ENCODE results near the gene CRACDL. TPM values are rescaled to one million over a fixed set of nuclear protein-coding genes. Genes with fewer than 3 reads are reported as not detected.

CRACDL gene
- total and polyA plus RNA-seq, 2 donors (not counting 3 experiments of a cell fraction or from before 2014, with no cell fraction given) = 0.92 to 6.3 TPM

DNA sequence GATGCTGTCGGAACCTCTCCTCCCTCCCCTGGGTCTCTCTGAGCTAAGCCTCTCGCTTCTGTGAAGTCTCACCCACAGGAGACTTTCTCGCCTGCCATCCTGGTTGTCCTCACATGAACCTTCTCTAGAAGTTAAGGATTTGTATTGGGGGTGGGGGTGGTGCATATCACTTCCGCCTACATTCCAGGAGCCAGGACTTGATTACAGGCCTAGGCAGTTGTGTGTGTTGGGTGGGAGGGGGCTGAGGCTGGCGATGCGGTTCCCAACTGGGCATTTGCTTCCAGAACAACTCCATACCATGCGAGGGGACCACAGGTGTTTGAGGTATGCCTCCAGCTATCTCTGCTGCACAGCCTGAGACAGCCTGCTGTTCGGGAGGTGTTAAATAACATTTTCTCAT lies 148.3 kb downstream of the CRACDL start:
- Histone ChIP-seq H3K36me3 (ENCODE audit: control insufficient read depth in 2 of 2, extremely low read depth in 1 of 2, insufficient read depth in 2 of 2, low read length in 2 of 2) (no peaks in the 10 kb centered on the region), H3K27me3 (ENCODE audit: control insufficient read depth in 2 of 2, insufficient read depth in 2 of 2, low read length in 2 of 2) (no peaks in the 10 kb centered on the region), H3K4me2 (ENCODE audit: insufficient read depth, low read length) (no peak overlapping the region), H3K4me3 (replicated peaks in 1 of 3; ENCODE audit: insufficient read depth in 1 of 3, low read depth in 1 of 3, low read length in 3 of 3) (no peak overlapping the region), H2AFZ (ENCODE audit: low read depth, low read length) (no peak overlapping the region), H4K20me1 (replicated peaks; ENCODE audit: control insufficient read depth, extremely low read depth, insufficient read depth, low read length) (no peaks in the 10 kb centered on the region), H3K27ac (ENCODE audit: insufficient read depth, low read depth, low read length) (no peak overlapping the region), H3K79me2 (ENCODE audit: control insufficient read depth, insufficient read depth, low read length) (no peaks in the 10 kb centered on the region), H3K9me3 (replicated peaks; ENCODE audit: control insufficient read depth, insufficient read depth, low read length) (no peaks in the 10 kb centered on the region), H3K9me1 (replicated peaks; ENCODE audit: control insufficient read depth, extremely low read depth, insufficient read depth, low read length) (no peaks in the 10 kb centered on the region), H3K4me1 (ENCODE audit: control insufficient read depth, extremely low read depth, insufficient read depth, low read length) (no peaks in the 10 kb centered on the region), H3K9ac (replicated peaks; ENCODE audit: extremely low read depth, insufficient read depth, low read length) (no peak overlapping the region)
- CTCF ChIA-PET = no interaction called here
- dilution Hi-C loops (cut with MboI; ENCODE audit: extremely low pct_ligation_motif_present, low sequenced_read_pairs) (no loop called here), intact Hi-C loops (cut with micrococcal nuclease) (no loop called here)
- FAIRE-seq (no peak), DNase-seq (ENCODE audit: low read depth, low spot score) (no peak)
- BruUV-seq (replicated peaks) = no TSS peak
- POLR2A ChIA-PET = no interaction called here
- TF ChIP-seq MAX (IDR thresholded peaks at IDR 0.05; ENCODE audit: insufficient read depth, insufficient read length) (no peak), POLR2A (IDR thresholded peaks at IDR 0.05; ENCODE audit: low read depth, low read length) (no peak)

DNA sequence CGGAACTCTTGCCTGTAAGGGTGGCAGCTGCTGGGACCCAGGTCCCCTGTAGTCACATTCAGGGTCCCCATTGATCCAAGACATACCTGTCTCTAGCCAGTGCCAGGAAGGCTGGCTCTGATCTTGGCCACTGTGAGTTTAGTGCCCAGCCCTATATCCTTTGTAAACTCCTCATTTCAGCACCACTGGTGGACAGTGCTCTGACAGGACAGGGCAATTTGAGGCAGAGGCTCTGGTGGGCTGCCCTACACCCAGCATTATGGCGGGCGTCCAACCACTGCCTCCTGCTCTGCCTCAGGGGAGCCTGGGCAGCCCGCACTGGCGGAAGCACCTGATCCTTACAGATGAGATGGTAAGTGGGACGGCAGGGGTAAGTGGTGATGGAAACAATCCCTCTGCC lies 149.8 kb downstream of the CRACDL start:
- CTCF ChIA-PET = interaction anchor here (1.2 kb wide), 1 partner anchor 11 kb away, joined by 3 read pairs; no protein-coding TSS in a partner anchor
- no peaks in the 10 kb centered on the region for H4K20me1 ChIP-seq (replicated peaks; ENCODE audit: control insufficient read depth, extremely low read depth, insufficient read depth, low read length)
- intact Hi-C loops (cut with micrococcal nuclease) (no loop called here), dilution Hi-C loops (cut with MboI; ENCODE audit: extremely low pct_ligation_motif_present, low sequenced_read_pairs) (no loop called here)
- H2AFZ ChIP-seq (ENCODE audit: low read depth, low read length) = no peak overlapping the region
- POLR2A ChIA-PET = no interaction called here
- H3K4me1 ChIP-seq (ENCODE audit: control insufficient read depth, extremely low read depth, insufficient read depth, low read length) = no peaks in the 10 kb centered on the region
- H3K36me3 ChIP-seq (ENCODE audit: control insufficient read depth in 2 of 2, extremely low read depth in 1 of 2, insufficient read depth in 2 of 2, low read length in 2 of 2) = no peaks in the 10 kb centered on the region
- FAIRE-seq (no peak), DNase-seq (ENCODE audit: low read depth, low spot score) (no peak)
- no peaks in the 10 kb centered on the region for H3K27me3 ChIP-seq (ENCODE audit: control insufficient read depth in 2 of 2, insufficient read depth in 2 of 2, low read length in 2 of 2)
- H3K9ac ChIP-seq (replicated peaks; ENCODE audit: extremely low read depth, insufficient read depth, low read length) = no peak overlapping the region
- H3K9me3 ChIP-seq (replicated peaks; ENCODE audit: control insufficient read depth, insufficient read depth, low read length) = no peaks in the 10 kb centered on the region
- H3K27ac ChIP-seq (ENCODE audit: insufficient read depth, low read depth, low read length) = no peak overlapping the region
- H3K4me2 ChIP-seq (ENCODE audit: insufficient read depth, low read length) = no peak overlapping the region
- no peak overlapping the region for H3K4me3 ChIP-seq (replicated peaks in 1 of 3; ENCODE audit: insufficient read depth in 1 of 3, low read depth in 1 of 3, low read length in 3 of 3)
- BruUV-seq (replicated peaks) = no TSS peak
- H3K79me2 ChIP-seq (ENCODE audit: control insufficient read depth, insufficient read depth, low read length) = no peaks in the 10 kb centered on the region
- no peak for TF ChIP-seq CTCF (IDR thresholded peaks at IDR 0.05; ENCODE audit: extremely low read depth in 1 of 2, insufficient read depth in 1 of 2, low read depth in 1 of 2, low read length in 2 of 2)
- no peak for TF ChIP-seq MAX (IDR thresholded peaks at IDR 0.05; ENCODE audit: insufficient read depth, insufficient read length)
- TF ChIP-seq JUN (IDR thresholded peaks at IDR 0.05; ENCODE audit: borderline replicate concordance, insufficient read depth, insufficient read length, low read depth) = no peak
- no peak for TF ChIP-seq POLR2A (IDR thresholded peaks at IDR 0.05; ENCODE audit: low read depth, low read length)
- no peak for TF ChIP-seq POLR2AphosphoS5 (IDR thresholded peaks at IDR 0.05; ENCODE audit: insufficient read depth, low read depth, low read length)
- no peak for TF ChIP-seq GATA2 (IDR thresholded peaks at IDR 0.05; ENCODE audit: insufficient read depth, insufficient read length, low read depth, low read length)
- TF ChIP-seq MYC (IDR thresholded peaks at IDR 0.05; ENCODE audit: low read depth, low read length) = no peak
- TF ChIP-seq EZH2 (IDR thresholded peaks at IDR 0.05; ENCODE audit: borderline replicate concordance, low read depth, low read length, severe bottlenecking) = no peak
- H3K9me1 ChIP-seq (replicated peaks; ENCODE audit: control insufficient read depth, extremely low read depth, insufficient read depth, low read length) = no peaks in the 10 kb centered on the region
